NB4 (cell line): ENCODE measurements around the gene TMEM52.

Experiments
- CTCF ChIP-seq: IDR thresholded peaks from one replicate; pipeline ENCODE4 v1.5.1; 2012; ENCODE audit warnings: low read depth, low read length
- MAX ChIP-seq: IDR thresholded peaks from 2 replicates; pipeline ENCODE4 v1.6.1; 2011; ENCODE audit warnings: low read depth, low read length
- POLR2A ChIP-seq: IDR thresholded peaks from 2 replicates; pipeline ENCODE4 v1.6.1; 2011; ENCODE audit warnings: mild to moderate bottlenecking; ENCODE audit not compliant: insufficient read length; ENCODE audit errors: extremely low read depth

GRCh38 chr1:1945782-1946393 lies 26.8 kb upstream of the TMEM52 start:
- no peak for TF ChIP-seq CTCF
- TF ChIP-seq POLR2A = no peak
- no peak for TF ChIP-seq MAX
